HepG2 (cell line): ENCODE measurements around the gene TNIP1. TPM values are rescaled to one million over a fixed set of nuclear protein-coding genes. Genes with fewer than 3 reads are reported as not detected.

Source experiments
- ATAC-seq: fragments of 200-7000 bp; cut with Tn5 transposase; 3 replicates; pipeline ENCODE4 v1.9.1; 2020; ENCODE audit warnings: mild to moderate bottlenecking, moderate library complexity
- BruUV-seq: library from RNA; stranded (reverse); fragments of 400-500 nt; replicated peaks from 2 replicates; lab custom pipeline; 2021; lab: Mats Ljungman, UMichigan
- CTCF ChIA-PET: fragments of 300-600 bp; formaldehyde crosslinking; extraction: SDS; loops from one replicate; lab custom pipeline; 2021; ENCODE audit warnings: low total read pairs, inconsistent platforms, low intra/inter-chr PET ratio; lab: Yijun Ruan, JAX
- POLR2A ChIA-PET: fragments of 350-600 bp; sonication (Branson Sonifier 250); formaldehyde crosslinking; loops from one replicate; lab custom pipeline; 2020; ENCODE audit warnings: antibody characterized with exemption, inconsistent platforms; lab: Yijun Ruan, JAX
- DNase-seq: peaks from one replicate; pipeline ENCODE4 v3.0.0-alpha.2; 2015; ENCODE audit warnings: low spot score
- FAIRE-seq: peaks from 3 replicates; lab custom pipeline; 2011; peaks lifted over from hg19 to GRCh38; lab: Jason Lieb, UNC
- H2AFZ ChIP-seq: one replicate; pipeline ENCODE4 v1.6.1; 2011; ENCODE audit warnings: low read length, inconsistent platforms
- H3K27ac ChIP-seq: fragments of 300-600 bp; 3 replicates; pipeline ENCODE4 v1.8.0; 2011; ENCODE audit warnings: mixed run types, mild to moderate bottlenecking, mixed read lengths, low read length, inconsistent platforms; ENCODE audit not compliant: insufficient read depth; ENCODE audit errors: extremely low read length
- H3K27me3 ChIP-seq, 2 experiments: fragments of 200-600 bp in 1 of 2; 2 replicates in 1 of 2; 3 replicates in 1 of 2; pipeline versions ENCODE4 v1.6.0 to v1.8.0; 2011; ENCODE audit warnings: low read length in 2 of 2, mild to moderate bottlenecking in 2 of 2, moderate library complexity in 2 of 2, inconsistent platforms in 1 of 2; ENCODE audit not compliant: insufficient read depth in 2 of 2, control insufficient read depth in 1 of 2
- H3K36me3 ChIP-seq, 2 experiments: fragments of 200-600 bp in 1 of 2; replicated peaks in 1 of 2; 2 replicates in 1 of 2; 3 replicates in 1 of 2; pipeline versions ENCODE4 v1.5.1 to v1.8.0; 2011; ENCODE audit warnings: low read length in 2 of 2, inconsistent platforms in 1 of 2; ENCODE audit not compliant: insufficient read depth in 2 of 2, control insufficient read depth in 1 of 2
- H3K4me1 ChIP-seq: 2 replicates; pipeline ENCODE4 v1.5.1; 2012; ENCODE audit warnings: low read length, inconsistent platforms; ENCODE audit not compliant: insufficient read depth
- H3K4me2 ChIP-seq: 2 replicates; pipeline ENCODE4 v1.6.0; 2011; ENCODE audit warnings: low read depth, low read length, inconsistent platforms
- H3K4me3 ChIP-seq, 3 experiments: fragments of 200-600 bp in 1 of 3; sonication (generic), shearing (Covaris generic) in 1 of 3; replicated peaks in 1 of 3; 2 replicates each; pipeline ENCODE4 v1.5.1; 2011 to 2016; ENCODE audit warnings: low read length in 3 of 3, inconsistent platforms in 2 of 3, low read depth in 2 of 3, mild to moderate bottlenecking in 2 of 3, control low read depth in 1 of 3, mixed read lengths in 1 of 3; ENCODE audit not compliant: insufficient read depth in 1 of 3
- H3K79me2 ChIP-seq: one replicate; pipeline ENCODE4 v1.6.1; 2011; ENCODE audit warnings: low read length, inconsistent platforms; ENCODE audit not compliant: insufficient read depth
- H3K9ac ChIP-seq: 2 replicates; pipeline ENCODE4 v1.6.0; 2011; ENCODE audit warnings: mild to moderate bottlenecking, low read depth, low read length, inconsistent platforms; ENCODE audit not compliant: insufficient read depth
- H3K9me3 ChIP-seq: 2 replicates; pipeline ENCODE4 v1.5.1; 2012; ENCODE audit warnings: mild to moderate bottlenecking, low read length
- H4K20me1 ChIP-seq: 2 replicates; pipeline ENCODE4 v1.6.0; 2011; ENCODE audit warnings: inconsistent platforms, mild to moderate bottlenecking, low read length, moderate library complexity; ENCODE audit not compliant: insufficient read depth
- DNMT1 ChIP-seq: sonication (generic); formaldehyde crosslinking; IDR thresholded peaks from 2 replicates; pipeline ENCODE4 v1.5.1; 2020; ENCODE audit warnings: mild to moderate bottlenecking, missing genetic modification reagents
- GLI4 ChIP-seq: sonication (generic); formaldehyde crosslinking; IDR thresholded peaks from 2 replicates; pipeline ENCODE4 v1.5.1; 2020; ENCODE audit warnings: missing genetic modification reagents, mild to moderate bottlenecking, moderate library complexity, borderline replicate concordance
- HMG20A ChIP-seq: IDR thresholded peaks from 2 replicates; pipeline ENCODE4 v1.6.1; 2016; ENCODE audit warnings: borderline replicate concordance
- HMG20B ChIP-seq: conservative IDR thresholded peaks from 2 replicates; pipeline ENCODE4 v1.6.1; 2016; ENCODE audit warnings: missing genetic modification reagents, missing compliant biosample characterization
- IRX3 ChIP-seq: sonication (generic); formaldehyde crosslinking; IDR thresholded peaks from 2 replicates; pipeline ENCODE4 v1.8.1; 2023; ENCODE audit warnings: mild to moderate bottlenecking, low read depth, missing genetic modification reagents, borderline replicate concordance
- JARID2 ChIP-seq: sonication (generic); formaldehyde crosslinking; IDR thresholded peaks from 2 replicates; pipeline ENCODE4 v1.8.1; 2023; ENCODE audit warnings: missing genetic modification reagents, inconsistent platforms; ENCODE audit not compliant: insufficient replicate concordance
- MLLT10 ChIP-seq: sonication (generic); formaldehyde crosslinking; IDR thresholded peaks from 2 replicates; pipeline ENCODE4 v1.4.0; 2020; ENCODE audit warnings: missing genetic modification reagents
- RAD51 ChIP-seq: fragments of 450-650 bp; IDR thresholded peaks from 2 replicates; pipeline ENCODE4 v1.6.1; 2016; ENCODE audit warnings: borderline replicate concordance
- SALL1 ChIP-seq: sonication (generic); formaldehyde crosslinking; IDR thresholded peaks from 2 replicates; pipeline ENCODE4 v1.8.0; 2022; ENCODE audit warnings: mild to moderate bottlenecking, missing genetic modification reagents
- TAF15 ChIP-seq: fragments of 200-400 bp; formaldehyde crosslinking; IDR thresholded peaks from one replicate; pipeline ENCODE4 v1.6.1; 2018; ENCODE audit warnings: mild to moderate bottlenecking, low read depth, low read length; ENCODE audit not compliant: poor library complexity, severe bottlenecking
- TSC22D2 ChIP-seq: sonication (generic); formaldehyde crosslinking; IDR thresholded peaks from 2 replicates; pipeline ENCODE4 v1.5.1; 2020; ENCODE audit warnings: missing genetic modification reagents, mild to moderate bottlenecking, borderline replicate concordance
- XBP1 ChIP-seq: sonication (generic); formaldehyde crosslinking; IDR thresholded peaks from 2 replicates; pipeline ENCODE4 v1.5.0; 2020; ENCODE audit warnings: missing genetic modification reagents
- ZBTB42 ChIP-seq: sonication (generic); formaldehyde crosslinking; IDR thresholded peaks from 2 replicates; pipeline ENCODE4 v1.5.0; 2020; ENCODE audit warnings: mild to moderate bottlenecking, missing genetic modification reagents
- ZNF263 ChIP-seq: sonication (generic); formaldehyde crosslinking; IDR thresholded peaks from 2 replicates; pipeline ENCODE4 v1.4.0; 2020; ENCODE audit warnings: missing genetic modification reagents
- ZNF33A ChIP-seq: sonication (generic); formaldehyde crosslinking; IDR thresholded peaks from 2 replicates; pipeline ENCODE4 v1.5.1; 2020; ENCODE audit warnings: missing genetic modification reagents, mild to moderate bottlenecking, moderate library complexity, borderline replicate concordance
- ZNF891 ChIP-seq: sonication (generic); formaldehyde crosslinking; IDR thresholded peaks from 2 replicates; pipeline ENCODE4 v1.5.0; 2020; ENCODE audit warnings: mild to moderate bottlenecking, missing genetic modification reagents
- WGBS: methylation state at CpG from one replicate; pipeline ENCODE4 v1.1.6; 2017; ENCODE audit warnings: low lambda C conversion rate; 5-methylcytosine and 5-hydroxymethylcytosine counted together
- in situ Hi-C: cut with HindIII; loops from 2 replicates; pipeline ENCODE4 v1.10.0; 2017; ENCODE audit warnings: low pct_unique_long_range_greater_than_20kb; ENCODE audit not compliant: extremely low pct_ligation_motif_present
- intact Hi-C: fragments of 100-400 bp; cut with micrococcal nuclease; formaldehyde crosslinking; loops from one replicate; pipeline ENCODE4 v1.10.0; 2022; ENCODE audit not compliant: unreplicated experiment
- polyA plus RNA-seq, 8 experiments: library from polyadenylated mRNA; depleted of rRNA in 3 of 8; stranded (reverse) in 7 of 8; unstranded in 1 of 8; fragments of >200 nt; fragmentation: Illumina TruSeq in 4 of 8; extraction: Trizol in 4 of 8; gene quantifications; 2 replicates each; pipeline versions ENCODE4 v1.2.1 to v1.2.3, GENCODE V29; 2011 to 2016; ENCODE audit warnings: low read depth in 4 of 8, missing spikeins in 1 of 8, mixed read lengths in 1 of 8; ENCODE audit not compliant: insufficient read depth in 1 of 8
- total RNA-seq, 5 experiments: library from RNA; depleted of rRNA; stranded (reverse); fragments of >200 nt; fragmentation: Illumina TruSeq; extraction: Trizol; gene quantifications; 2 replicates each; pipeline ENCODE4 v1.2.3, GENCODE V29; 2016; ENCODE audit warnings: low read depth in 1 of 5
- TF ChIP-seq, protein P1 (sequence below): sonication (generic); formaldehyde crosslinking; IDR thresholded peaks from 2 replicates; pipeline ENCODE4 v1.8.1; 2023; ENCODE audit warnings: mild to moderate bottlenecking, missing genetic modification reagents
- TF ChIP-seq, protein P2 (sequence below): sonication (generic); formaldehyde crosslinking; IDR thresholded peaks from 2 replicates; pipeline ENCODE4 v1.5.0; 2020; ENCODE audit warnings: missing genetic modification reagents
- TF ChIP-seq, protein P3 (sequence below): sonication (generic); formaldehyde crosslinking; IDR thresholded peaks from 2 replicates; pipeline ENCODE4 v1.8.1; 2023; ENCODE audit warnings: mild to moderate bottlenecking, missing genetic modification reagents

TNIP1 gene
- total and polyA plus RNA-seq, 2 of the 13 experiments (the other 11 are each of a cell fraction or from before 2014, with no cell fraction given) = 26.2 to 45.9 TPM

DNA sequence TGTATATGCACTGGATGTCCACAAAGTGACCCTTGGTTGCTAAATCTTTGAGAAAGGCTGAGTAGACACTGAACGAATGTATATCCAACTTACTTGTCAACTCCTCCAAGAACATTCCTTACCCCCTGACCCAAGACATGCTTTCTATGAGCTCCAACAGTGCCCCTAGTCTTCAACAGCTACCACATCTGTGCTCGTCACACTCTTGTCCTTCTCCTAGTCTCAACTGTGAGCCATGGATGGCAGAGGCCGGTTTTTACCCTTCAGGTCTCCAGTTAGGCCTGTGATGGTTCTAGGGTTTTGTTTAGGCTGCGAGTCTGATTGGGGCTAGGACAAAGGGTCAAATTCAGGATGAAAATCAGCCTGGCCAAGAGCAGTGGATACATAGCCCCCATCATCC lies 79.4 kb downstream of the TNIP1 start:
- CTCF ChIA-PET = interaction anchor here (1.3 to 2.3 kb wide), 3 partner anchors 46 to 113 kb away, joined by 6 to 27 read pairs (median 19); no protein-coding TSS in a partner anchor
- no peaks in the 10 kb centered on the region for H3K79me2 ChIP-seq
- BruUV-seq = no TSS peak
- no peak for ATAC-seq
- no peak overlapping the region for H3K4me2 ChIP-seq
- TF ChIP-seq, protein P1, sequence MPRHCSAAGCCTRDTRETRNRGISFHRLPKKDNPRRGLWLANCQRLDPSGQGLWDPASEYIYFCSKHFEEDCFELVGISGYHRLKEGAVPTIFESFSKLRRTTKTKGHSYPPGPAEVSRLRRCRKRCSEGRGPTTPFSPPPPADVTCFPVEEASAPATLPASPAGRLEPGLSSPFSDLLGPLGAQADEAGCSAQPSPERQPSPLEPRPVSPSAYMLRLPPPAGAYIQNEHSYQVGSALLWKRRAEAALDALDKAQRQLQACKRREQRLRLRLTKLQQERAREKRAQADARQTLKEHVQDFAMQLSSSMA (CRISPR knock-in tag) = no peak
- TF ChIP-seq ZNF891 = no peak
- TF ChIP-seq TSC22D2 (CRISPR knock-in tag) = no peak
- TF ChIP-seq ZNF33A = no peak
- no peak for TF ChIP-seq JARID2 (CRISPR knock-in tag)
- TF ChIP-seq SALL1 (CRISPR knock-in tag) = no peak
- no peak for TF ChIP-seq GLI4
- TF ChIP-seq MLLT10 (CRISPR knock-in tag) = no peak
- TF ChIP-seq RAD51 = no peak
- TF ChIP-seq HMG20A (CRISPR knock-in tag) = no peak
- TF ChIP-seq TAF15 = no peak
- no peak for TF ChIP-seq DNMT1 (CRISPR knock-in tag)
- TF ChIP-seq ZBTB42 (CRISPR knock-in tag) = no peak
- TF ChIP-seq XBP1 = no peak
- TF ChIP-seq IRX3 (CRISPR knock-in tag) = no peak
- TF ChIP-seq, protein P2, sequence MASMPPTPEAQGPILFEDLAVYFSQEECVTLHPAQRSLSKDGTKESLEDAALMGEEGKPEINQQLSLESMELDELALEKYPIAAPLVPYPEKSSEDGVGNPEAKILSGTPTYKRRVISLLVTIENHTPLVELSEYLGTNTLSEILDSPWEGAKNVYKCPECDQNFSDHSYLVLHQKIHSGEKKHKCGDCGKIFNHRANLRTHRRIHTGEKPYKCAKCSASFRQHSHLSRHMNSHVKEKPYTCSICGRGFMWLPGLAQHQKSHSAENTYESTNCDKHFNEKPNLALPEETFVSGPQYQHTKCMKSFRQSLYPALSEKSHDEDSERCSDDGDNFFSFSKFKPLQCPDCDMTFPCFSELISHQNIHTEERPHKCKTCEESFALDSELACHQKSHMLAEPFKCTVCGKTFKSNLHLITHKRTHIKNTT (CRISPR knock-in tag) = no peak
- no peak for TF ChIP-seq ZNF263 (CRISPR knock-in tag)
- TF ChIP-seq HMG20B = no peak
- TF ChIP-seq, protein P3, sequence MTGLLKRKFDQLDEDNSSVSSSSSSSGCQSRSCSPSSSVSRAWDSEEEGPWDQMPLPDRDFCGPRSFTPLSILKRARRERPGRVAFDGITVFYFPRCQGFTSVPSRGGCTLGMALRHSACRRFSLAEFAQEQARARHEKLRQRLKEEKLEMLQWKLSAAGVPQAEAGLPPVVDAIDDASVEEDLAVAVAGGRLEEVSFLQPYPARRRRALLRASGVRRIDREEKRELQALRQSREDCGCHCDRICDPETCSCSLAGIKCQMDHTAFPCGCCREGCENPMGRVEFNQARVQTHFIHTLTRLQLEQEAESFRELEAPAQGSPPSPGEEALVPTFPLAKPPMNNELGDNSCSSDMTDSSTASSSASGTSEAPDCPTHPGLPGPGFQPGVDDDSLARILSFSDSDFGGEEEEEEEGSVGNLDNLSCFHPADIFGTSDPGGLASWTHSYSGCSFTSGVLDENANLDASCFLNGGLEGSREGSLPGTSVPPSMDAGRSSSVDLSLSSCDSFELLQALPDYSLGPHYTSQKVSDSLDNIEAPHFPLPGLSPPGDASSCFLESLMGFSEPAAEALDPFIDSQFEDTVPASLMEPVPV (CRISPR knock-in tag) = no peak
- no peak for FAIRE-seq
- no peak overlapping the region for H3K9ac ChIP-seq
- DNase-seq = no peak
- no peaks in the 10 kb centered on the region for H3K27me3 ChIP-seq
- no peaks in the 10 kb centered on the region for H4K20me1 ChIP-seq
- no peaks in the 10 kb centered on the region for H3K9me3 ChIP-seq
- peaks cover 51% of the 10 kb centered on the region for H3K4me1 ChIP-seq
- H2AFZ ChIP-seq = no peak overlapping the region
- H3K4me3 ChIP-seq = no peak overlapping the region
- intact Hi-C loops = loop anchor here (10.0 kb wide), 1 partner anchor 223 kb away; the partner anchor contains the start of gene CCDC69
- 72% methylated on average over 4 of the region's 4 CpGs for WGBS
- H3K36me3 ChIP-seq = no peaks in the 10 kb centered on the region
- H3K27ac ChIP-seq = no peak overlapping the region
- in situ Hi-C loops = no loop called here
- POLR2A ChIA-PET = interaction anchor here (0.9 kb wide), 1 partner anchor 19 kb away, joined by 4 read pairs; the partner anchor contains the start of gene GPX3
